Stimulated activated CD4-positive, alpha-beta T cell treated with anti-CD3 and anti-CD28 coated beads, Interleukin-12 subunit alpha, Interleukin-12 subunit beta, amount 100 ng/mL, for 24 hours (primary cell): ENCODE data around the gene TTLL11.

Experiments
- DNase-seq, 2 experiments: peaks; one replicate each; pipeline ENCODE4 v3.0.0-alpha.2; 2020; ENCODE audit warnings: low read depth in 2 of 2

TTLL11 gene

DNA sequence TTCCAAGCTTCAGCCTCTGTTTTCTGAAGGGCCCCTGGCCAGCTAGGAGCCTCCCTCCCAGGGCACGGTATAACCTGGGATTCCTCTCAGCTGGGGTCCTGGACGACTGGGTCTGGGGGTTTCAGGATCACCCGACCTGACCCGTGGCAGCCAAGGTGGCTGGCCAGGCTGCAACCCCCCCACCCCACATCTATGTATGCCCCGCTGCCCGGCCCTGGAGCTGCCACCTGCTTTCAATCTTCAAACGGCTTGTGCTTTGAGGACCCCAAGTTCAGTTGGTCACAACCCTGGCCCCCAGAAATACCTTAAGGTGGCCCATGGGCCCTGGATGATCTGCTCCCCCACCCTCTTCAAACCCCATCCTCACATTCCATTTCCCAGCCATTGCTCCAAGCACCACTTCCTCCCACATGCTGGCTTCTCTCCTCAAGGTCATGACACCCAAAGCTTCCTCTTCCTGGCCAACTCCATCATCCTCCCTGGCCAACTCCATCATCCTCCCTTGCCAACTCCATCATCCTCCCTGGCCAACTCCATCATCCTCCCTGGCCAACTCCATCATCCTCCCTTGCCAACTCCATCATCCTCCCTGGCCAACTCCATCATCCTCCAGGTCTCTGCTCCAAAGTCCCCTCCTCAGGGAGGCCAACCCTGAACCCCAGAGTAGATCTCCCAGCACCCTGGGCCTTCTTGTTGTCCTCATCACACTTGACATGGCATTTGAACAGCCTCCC lies 17.2 kb upstream of the TTLL11 start:
- DNase-seq = no peak

DNA sequence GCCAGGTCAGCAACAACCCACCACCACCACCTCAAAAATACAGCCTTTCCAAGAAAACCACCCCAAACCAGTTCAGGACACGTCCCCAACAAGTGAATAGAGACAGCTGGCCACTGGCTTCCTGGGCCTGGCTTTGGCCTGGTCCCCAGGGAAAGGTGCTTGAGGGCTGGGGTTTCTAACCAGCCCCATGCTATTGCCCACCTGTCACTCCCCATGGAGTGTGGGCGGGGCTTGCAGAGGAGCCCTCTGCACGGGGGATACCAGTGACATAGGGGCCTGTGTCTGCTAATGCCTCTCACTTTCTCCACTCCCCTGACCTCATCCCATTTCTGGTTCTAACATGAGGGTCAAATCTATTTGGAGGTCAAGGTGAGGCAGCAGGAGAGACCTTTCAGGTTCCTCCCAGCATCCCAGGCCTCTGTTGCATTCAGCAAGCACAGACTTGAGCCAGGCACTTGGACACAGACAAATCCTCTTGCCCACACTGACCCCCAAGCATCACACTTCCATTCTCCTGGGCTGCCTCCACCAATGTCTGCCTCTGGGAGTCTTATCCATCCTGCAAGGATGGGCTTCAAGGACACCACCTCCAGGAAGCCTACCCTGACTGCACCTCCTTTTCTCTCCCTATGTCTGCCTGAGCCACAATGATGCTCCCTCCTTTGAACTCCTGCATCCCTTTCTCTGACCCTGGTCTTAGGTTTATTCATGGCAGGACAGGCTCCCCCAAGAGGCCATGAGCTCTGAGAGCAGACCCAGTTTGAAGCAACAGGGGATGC lies 16.1 kb upstream of the TTLL11 start:
- no peak for DNase-seq

DNA sequence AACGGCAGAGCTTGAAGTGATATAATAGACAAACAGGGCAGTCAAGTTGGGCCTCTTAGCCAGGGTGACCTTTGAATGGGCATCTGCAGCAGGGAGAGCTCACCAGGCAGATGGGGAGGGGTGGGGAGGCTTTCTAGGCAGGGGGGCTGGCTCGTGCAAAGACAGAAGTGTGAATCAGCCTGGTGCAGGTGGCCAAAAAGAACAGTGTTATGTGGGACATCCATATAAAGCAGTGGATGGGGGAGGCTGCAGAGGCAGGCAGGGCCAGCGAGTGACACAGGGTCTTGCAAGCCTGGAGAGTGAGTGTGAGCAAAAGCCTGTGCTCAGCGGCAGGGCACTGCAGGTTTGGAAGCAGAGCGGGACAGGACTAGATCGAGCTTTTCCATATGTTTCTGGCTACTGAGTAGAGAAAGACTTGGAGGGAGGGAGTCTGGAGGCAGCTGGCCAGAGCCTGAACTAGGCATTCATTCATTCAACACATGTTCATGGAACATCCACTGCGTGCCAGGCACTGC lies 14.2 kb upstream of the TTLL11 start:
- DNase-seq = no peak

DNA sequence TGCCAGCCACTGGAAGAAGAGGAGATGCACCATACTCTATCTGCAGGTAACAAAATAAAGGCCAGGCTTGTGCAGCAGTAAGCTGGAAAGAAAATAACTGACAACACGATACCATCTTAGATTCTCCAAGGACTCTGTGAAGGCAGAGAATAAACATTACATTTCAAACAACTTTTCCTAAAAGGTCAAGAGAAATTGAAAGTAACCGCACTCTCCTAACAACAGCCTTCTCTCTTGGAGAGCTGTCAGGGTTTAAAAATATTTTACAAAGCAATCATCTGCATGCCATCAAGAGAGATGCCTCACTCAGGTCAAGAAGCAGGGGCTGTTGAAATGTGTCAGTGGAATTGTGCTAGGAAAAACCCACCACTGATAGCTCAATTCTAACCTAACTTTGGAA lies 13.5 kb upstream of the TTLL11 start:
- no peak for DNase-seq

DNA sequence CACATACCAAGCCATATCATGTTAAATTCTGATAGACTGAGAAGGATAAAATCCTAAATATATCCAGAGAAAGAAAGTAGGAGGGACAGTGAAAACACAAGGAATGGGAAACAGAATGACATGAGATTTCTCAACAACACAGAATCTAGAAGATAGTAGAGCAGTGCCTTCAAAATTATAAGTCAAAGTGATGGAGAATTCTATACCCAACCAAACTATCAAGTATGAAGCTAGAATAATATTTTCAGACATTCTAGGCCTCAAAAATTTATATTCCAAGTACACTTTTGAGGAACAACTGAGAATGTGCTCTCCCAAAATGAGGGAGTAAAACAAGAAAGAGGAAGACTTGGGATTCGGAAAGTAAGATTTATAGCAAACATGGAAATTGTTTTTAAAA lies 10.9 kb upstream of the TTLL11 start:
- DNase-seq = no peak

DNA sequence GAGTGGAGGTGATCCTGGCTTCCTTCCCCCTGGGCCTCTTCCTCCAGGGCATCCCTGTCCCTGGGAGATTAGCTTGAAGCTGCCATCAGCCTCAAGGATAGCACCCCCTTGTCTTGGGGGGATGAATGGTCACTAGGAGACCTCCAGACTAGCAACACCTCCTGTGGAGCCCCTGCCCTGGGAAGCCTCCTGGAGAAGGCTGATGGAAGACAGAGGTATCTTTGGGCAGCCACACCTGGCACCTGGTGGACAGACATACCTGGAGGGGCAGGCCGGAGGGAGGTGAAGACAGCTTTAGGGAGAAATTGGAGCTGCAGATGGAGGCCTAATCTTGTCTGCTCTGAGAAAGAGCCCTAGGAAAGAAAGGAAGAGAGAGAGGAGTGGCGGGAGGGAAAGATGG lies 9.0 kb upstream of the TTLL11 start:
- no peak for DNase-seq

DNA sequence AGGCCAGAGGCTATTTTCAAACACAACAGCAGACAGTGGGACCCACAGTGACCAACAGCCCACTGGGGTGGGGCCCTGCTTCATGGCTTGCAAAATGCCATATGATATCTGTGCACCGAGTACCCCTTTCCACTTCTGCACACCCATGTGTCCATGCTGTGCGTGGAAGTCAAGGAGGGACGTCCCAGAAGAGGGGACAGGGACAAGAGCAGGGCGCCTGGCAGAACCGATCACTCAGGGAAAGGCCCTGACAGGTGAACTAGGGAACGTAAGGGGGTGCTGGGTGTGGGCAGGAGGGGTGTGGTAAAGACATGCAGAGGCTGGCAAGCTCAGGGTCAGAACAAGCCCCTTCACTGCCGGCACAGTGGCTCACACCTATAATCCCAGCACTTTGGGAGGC lies 7.6 kb upstream of the TTLL11 start:
- DNase-seq = no peak

DNA sequence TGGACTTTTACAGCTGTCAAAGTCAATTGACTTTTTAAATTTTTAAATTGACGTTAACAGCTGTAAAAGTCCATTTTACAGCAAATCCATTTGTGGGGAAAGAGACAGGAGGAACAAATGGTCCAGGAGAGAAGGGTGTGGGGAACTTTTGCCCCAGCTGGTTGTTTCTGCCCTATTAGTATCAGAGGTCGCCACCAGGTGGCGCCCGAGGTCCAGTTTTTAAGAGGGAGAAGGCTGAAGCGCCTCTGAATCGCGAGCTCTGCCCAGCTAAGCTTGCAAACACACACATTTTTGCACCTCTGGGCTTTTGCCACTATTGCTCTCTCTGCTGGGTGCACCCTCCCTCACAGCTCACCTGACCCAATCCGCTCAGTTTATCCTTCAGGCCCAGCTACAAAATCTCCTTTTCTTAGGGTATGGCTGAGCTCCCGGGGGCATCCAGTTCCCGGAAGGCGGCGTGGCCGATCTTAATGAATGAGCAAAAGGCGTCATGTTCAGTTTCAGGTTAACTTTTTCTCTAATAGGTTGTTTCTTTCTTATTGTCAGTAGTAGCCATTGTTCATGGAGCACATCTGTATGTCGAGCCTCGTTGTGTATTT lies 6.3 kb upstream of the TTLL11 start:
- DNase-seq = peak; percentile 51 to 75

DNA sequence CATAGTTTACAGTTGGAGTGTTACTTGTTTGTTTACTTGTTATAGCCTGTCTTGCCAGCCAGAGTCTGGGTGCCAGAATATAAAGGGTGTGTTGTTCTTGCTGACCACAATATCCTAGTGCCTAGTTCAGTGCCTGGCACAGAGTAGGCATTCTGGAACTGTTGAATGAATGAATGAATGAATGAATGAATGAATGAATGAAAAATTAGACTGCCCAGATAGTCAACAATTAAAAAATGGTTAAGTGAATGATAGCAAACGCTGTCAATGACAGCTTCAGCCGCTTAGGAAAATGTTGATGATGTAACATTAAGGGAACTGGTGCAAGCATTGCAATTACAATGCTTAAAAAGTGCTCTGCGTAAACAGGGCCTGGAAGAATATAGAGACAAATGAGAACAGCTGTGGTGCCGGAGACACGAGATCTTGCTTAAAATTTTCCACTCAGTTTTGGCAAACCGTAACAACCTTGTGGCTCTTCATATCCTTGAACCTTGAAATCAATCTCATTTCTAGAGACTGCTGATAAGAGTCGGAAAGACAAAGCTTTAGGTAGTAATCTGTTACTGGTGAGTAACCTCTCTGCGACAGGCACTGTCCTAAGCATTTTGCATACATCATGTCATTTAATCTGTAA lies 4.7 kb upstream of the TTLL11 start:
- DNase-seq = no peak

DNA sequence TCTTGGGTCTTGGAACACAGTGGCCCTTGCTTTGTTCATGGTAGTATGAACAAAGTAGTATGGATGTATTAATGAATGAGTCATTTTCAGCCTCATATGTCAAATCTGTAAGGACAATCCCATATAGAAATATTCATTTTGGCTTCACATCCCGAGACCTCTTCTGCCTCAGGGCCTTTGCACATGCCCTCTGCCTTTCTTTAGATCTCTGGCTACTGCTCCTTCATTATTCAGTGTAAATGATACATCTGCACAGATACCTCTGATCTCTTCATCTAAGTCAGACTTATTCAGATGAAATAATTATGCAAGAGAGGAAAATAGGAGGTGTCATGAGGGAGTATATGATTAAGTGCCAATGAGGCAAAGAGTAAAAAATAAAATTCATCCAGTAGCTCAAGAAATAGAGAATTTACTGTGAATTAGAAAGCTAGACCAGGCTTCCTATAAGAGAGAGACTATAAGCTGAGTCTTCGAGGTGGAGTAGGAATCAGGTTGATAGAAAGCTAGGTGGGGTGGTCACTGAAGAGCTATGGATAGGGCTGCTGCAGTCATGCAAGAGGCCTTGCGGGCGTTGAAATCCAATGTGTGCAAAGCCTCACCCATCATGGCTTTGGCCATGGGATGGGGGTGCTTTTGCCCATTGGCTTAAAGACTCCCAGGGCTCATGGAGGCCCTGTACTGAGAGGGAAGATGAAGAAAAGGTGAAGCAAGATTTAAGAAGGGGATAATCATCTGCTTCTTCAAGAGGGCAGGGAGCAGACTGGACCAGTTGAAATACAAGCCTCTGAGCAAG lies 3.7 kb upstream of the TTLL11 start:
- DNase-seq = no peak

DNA sequence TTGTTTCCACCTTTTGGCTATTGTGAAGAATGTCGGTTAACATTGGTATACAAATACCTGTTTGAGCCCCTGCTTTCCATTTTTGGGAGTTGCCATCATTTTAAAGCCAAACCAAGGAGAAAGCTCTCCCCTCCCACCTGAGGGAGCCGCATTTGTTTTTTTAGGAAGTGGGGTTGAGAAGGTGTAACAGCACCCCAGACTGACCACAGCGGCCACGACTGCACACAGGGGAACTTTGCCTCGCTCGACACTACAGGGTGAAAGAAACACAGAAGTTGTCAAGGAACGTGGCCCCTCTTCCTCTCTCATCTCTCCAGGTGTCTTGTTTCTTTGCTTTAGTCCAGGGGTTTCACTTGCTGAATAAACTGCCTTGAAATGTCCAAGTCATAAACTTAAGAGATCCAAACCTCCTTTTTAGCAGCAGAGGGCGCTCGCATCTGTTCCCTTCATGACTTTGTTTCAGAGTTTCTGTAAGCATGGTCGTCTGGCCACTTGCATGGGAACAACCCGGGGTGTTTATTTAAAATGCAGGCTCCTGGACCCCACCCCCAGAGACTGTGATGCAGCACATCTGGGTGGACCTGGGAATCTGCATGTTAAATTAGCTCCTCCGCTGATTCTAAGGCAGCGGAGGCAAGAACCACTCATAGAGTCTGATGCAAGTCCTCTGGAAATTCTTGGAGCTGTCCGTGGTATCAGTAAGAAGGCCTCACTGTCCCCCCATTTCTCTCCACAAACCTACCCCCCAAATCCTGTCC lies 2.1 kb upstream of the TTLL11 start:
- peak; percentile 11 to 38 for DNase-seq

DNA sequence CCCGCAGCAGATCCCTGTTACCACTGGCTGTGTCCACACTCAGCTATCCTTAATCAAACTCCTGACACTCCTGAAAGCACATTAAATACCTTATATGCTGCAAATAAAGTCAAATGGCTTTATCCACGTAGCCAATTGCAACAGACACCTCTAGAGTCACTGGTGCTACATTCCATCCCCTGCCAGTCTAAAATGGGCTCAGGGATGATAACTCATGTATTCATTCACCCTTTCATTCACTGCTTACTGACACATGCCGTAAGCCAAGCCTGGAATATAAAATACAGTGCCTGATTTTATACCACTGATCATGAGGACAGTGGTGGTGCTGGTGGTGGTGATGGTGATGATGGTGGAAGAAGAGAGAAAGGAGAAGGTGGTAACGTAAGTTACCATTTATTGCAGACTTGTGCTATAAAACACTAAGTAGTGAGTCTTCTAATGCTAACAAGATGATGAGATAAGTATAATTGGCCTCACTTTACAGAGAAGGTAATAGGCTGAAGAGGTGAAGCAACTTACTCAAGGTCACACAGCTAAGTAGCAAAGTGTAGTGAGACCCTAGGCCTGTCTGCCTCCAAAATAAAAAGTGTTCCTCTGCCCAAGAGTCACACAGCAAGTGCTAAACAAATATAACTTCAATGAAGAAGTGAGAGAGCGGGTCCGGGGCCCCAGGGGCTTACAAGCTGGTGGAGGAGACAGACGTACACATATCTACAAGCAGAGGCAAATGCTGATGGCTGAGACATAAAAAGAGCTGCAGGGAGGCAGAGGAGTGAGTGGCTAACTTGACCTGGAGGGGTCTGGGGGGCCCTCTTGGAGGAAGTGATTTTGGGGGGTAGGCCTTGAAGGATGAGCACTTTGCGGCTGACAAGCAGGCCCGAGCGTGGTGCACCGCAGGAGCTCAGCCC lies 1.2 kb downstream of the TTLL11 start:
- DNase-seq = no peak

DNA sequence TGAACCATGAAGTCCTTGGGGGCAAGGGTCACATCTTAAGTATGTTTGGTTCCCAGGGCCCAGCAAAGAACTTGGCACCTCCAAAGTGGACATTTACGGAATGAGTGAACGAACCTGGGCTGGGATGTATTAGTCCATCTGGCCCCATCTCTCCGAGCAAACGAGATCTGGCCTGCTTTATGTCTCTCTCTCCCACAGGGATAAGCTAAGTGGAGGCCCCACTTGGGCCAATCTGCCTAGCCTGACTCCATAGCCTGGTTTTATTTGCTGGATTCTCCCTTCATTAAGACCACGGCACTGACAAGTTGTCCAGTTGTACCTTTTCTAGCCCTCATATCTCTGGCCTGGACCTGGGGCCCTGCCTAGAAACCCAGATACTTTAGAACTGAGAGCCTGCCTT lies 2.1 kb downstream of the TTLL11 start:
- DNase-seq = no peak

DNA sequence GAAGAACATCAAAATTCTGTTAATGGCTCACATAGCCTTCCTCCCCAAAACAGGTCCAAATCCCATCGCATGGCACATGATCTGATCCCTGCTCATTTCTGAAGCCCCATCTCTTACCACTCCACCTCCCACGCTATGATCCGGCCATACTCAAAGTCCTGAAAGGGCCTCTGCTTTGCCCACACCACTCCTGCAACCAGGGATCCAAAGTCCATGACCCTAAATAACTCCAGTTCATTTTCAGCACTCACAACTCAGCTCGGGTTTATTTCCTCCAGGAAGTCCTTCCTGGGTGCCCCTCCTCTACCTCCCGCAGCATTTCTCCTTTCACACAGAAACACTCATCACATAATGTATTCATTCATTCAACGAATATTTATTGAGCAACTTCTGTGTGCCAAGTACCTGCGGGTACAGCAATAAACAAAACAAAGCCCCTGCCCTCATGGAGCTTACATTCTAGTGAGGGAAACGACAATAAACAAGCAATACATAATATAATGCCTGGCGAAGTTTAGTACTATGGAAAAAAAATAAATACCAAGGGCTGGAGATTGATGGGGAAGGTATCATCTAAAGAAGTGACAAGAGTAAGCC lies 2.7 kb downstream of the TTLL11 start:
- no peak for DNase-seq

DNA sequence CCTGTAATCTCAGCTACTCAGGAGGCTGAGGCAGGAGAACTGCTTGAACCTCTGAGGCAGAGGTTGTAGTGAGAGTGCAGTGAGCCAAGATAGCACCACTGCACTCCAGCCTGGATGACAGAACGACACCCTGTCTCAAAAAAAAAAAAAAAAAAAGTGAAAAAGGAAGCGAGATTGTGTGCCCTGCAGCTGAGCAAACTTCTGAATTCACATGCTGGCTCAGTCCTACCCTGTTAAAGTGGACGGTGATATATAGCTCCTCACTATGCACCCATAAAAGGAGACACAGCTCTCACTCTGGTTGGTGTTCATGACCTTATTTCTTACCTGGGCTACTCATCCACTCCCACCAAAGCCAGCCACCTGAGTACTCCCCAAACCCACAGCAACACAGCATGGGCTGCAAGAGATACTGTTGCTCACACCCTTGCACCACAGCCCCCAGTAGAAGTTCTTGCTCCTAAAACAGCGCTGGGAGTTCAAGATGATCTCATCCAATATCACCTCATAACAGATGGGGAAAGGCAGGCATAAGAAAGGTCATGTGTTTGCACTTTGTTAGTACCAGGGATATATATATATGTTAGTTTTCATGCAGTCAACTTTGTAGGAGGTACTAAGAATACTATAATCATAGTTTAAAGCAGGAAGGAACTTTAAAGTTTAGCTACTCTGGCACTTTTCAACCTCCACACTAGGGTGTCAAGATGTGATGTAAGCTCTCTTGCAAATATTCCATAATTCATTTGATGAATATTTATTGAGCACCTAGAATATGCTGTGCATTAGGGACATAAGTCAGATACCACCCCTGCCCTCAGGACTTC lies 4.0 kb downstream of the TTLL11 start:
- no peak for DNase-seq

DNA sequence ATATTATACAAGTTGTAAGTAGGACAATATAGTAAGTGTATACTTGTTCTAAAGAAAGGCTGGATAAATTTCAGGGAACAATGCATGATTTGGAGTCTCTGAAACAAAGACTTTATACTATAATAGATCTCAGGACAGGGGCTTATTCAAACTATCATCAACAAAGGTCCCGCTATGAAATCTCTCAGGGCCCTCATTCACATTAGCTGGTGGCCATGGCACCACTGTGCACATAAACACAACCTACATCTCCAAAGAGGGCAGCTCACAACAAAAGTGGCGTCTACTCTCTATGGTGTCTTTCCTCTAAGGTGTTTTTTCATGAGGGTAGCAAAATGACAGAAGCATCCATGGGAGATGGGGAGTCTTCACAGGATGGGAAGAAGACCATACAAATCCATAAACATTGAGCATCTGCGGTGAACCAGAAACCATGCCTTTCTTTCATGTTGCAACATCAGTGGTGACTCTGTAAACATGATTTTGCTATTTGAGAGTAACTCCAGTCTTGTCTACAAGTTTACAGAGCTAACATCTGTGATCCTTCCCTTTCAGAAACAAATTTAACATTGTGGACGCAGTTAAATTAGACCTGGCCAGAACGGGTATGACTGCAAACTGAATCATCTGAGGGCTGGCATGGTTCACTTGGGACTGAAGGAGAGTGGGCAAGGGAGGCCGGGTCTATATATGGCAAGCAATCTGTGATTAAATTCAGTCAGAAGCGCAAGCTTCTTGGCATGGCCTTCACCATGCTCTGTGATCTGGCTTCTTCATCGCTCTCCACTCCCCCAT lies 5.5 kb downstream of the TTLL11 start:
- no peak for DNase-seq

DNA sequence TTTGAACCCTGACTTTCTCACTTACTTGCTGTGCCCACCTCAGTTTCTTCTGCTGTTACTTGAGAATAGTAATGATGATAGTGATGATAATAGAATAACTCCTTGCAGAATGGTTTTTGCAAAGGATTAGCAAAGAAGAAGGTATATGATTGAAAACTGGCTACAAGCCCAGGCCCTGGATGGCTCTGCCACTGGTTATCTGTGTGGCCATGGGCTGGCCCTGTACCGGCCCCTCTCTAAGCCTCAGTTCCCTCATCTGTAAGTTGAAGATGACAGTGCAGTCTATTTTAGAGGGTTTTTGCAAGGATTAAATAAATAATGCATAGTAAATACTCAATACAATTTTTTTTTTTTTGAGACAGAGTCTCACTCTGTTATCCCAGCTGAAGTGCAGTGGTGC lies 6.2 kb downstream of the TTLL11 start:
- DNase-seq = no peak

DNA sequence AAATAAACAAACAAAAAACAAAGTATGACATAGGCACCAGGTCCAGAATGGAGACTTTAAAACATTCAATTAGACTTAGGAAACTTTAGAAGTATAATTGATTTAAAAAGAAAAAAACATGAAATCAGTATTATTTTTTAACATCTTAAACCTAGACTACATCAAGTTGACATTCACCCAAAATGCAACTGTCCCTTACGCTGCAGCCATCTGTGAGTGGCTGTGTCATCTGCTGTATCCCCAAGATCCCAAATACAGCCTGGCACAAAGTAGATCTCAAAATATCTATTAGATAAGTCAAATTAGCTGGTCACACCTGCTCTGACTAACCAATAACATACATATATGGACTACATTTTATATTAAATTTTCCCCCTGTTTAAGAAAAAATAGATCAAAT lies 7.8 kb downstream of the TTLL11 start:
- no peak for DNase-seq
